ENCODE results near the gene LIMK1.

GRCh38 chr7:74094224-74095101 is 10.9 kb downstream of the LIMK1 start:
- TF ChIP-seq, protein P1, sequence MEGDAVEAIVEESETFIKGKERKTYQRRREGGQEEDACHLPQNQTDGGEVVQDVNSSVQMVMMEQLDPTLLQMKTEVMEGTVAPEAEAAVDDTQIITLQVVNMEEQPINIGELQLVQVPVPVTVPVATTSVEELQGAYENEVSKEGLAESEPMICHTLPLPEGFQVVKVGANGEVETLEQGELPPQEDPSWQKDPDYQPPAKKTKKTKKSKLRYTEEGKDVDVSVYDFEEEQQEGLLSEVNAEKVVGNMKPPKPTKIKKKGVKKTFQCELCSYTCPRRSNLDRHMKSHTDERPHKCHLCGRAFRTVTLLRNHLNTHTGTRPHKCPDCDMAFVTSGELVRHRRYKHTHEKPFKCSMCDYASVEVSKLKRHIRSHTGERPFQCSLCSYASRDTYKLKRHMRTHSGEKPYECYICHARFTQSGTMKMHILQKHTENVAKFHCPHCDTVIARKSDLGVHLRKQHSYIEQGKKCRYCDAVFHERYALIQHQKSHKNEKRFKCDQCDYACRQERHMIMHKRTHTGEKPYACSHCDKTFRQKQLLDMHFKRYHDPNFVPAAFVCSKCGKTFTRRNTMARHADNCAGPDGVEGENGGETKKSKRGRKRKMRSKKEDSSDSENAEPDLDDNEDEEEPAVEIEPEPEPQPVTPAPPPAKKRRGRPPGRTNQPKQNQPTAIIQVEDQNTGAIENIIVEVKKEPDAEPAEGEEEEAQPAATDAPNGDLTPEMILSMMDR (IDR thresholded peaks at IDR 0.05), result no peak
- TF ChIP-seq POLR2A (IDR thresholded peaks at IDR 0.05), result no peak
